Cardiac muscle cell (in vitro differentiated cells and primary cell): Measurements from ENCODE around the gene SPDYE16. TPM values are rescaled to one million over a fixed set of nuclear protein-coding genes. Genes with fewer than 3 reads are reported as not detected.
"Not testable (repeated sequence)": the region's sequence is repeated elsewhere in the genome, so short reads cannot be mapped to it uniquely, and the experiment has no call there.

Source experiments
- DNase-seq, 2 donors: peaks; one replicate each; pipeline versions ENCODE4 v3.0.0 to v3.0.0-alpha.2; 2010 to 2017; ENCODE audit warnings: low read depth in 1 of 2, low spot score in 1 of 2
- H3K27ac ChIP-seq: fragments of 200-600 bp; sonication (generic); 2 replicates; pipeline ENCODE4 v1.5.1; 2016
- H3K27me3 ChIP-seq: fragments of 200-600 bp; sonication (generic); 2 replicates; pipeline ENCODE4 v1.6.0; 2016; ENCODE audit warnings: control low read depth
- H3K36me3 ChIP-seq: fragments of 200-600 bp; sonication (generic); 2 replicates; pipeline ENCODE4 v1.5.1; 2016; ENCODE audit warnings: control low read depth
- H3K4me1 ChIP-seq: fragments of 200-600 bp; sonication (generic); 2 replicates; pipeline ENCODE4 v1.8.1; 2017; ENCODE audit warnings: low read depth, mild to moderate bottlenecking, mixed run types
- H3K4me3 ChIP-seq: fragments of 200-600 bp; sonication (generic); 2 replicates; pipeline ENCODE4 v1.5.1; 2016; ENCODE audit warnings: mild to moderate bottlenecking
- H3K9me3 ChIP-seq: fragments of 200-600 bp; sonication (generic); 2 replicates; pipeline ENCODE4 v1.5.1; 2017; ENCODE audit warnings: low read depth, mild to moderate bottlenecking, control low read depth
- polyA plus RNA-seq: library from polyadenylated mRNA; unstranded; fragments of >200 nt; fragmentation: Nextera tagmentation; extraction: Ambion mirVana; gene quantifications from 2 replicates; pipeline ENCODE4 v1.2.1, GENCODE V29; 2016
- total RNA-seq: library from RNA; depleted of rRNA; stranded (reverse); fragments of >200 nt; gene quantifications from 2 replicates; pipeline ENCODE4 v1.2.3, GENCODE V29; 2016
- TF ChIP-seq, protein P1 (sequence below): IDR thresholded peaks from 2 replicates; pipeline ENCODE4 v1.5.1; 2012; ENCODE audit warnings: low read depth, mild to moderate bottlenecking, low read length

The SPDYE16 gene
- total and polyA plus RNA-seq, 2 experiments from 2014 or later: 0.81 to 1.1 TPM

DNA sequence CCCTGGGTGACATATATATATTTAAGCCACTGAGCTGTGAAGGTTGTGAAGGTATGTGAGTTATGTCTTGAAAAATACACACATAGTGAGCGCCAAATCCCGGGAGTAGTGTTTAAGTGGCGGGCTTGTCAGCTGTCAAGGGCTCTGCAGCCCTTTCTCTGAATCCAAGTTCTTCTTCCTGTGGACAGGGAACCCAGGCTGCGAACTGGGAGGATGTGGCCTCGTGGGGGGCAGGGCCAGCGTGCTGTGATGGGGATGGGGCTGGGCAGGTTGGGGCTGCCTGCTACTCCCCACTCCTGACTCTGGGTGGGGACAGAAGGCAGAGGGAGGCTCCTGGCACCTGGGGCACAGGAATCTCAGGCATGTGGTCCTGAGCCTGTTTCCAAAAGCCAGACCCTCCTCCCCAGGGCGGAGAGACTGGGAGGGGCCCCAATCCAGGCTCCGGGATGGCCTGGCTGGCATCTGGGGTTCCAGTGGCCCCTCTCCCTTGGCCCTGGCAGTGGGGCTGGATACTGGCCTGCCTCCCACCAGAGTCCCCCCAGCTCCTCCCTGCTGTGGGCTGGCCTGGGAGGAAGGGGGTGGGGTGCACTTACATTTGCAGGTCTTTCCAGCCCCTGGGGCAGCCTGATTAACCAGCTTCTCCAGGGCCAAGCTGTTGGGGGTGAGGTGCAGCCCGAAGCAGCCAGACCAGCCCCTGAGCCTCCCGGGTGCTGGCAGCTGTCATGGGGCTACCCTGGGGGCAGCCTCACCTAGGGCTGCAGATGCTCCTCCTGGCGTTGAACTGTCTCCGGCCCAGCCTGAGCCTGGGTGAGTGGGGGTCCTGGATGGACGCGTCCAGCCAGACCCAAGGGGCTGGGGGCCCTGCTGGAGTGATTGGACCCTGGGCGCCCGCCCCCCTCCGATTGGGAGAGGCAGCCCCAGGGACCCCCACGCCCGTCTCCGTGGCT is 32.9 kb downstream of the SPDYE16 start, which contains the start of gene UPK3B:
UPK3B (plus strand) TSS at position 622 of the 947 bp plus-strand sequence; CDS start at position 723, 101 bp downstream.
- H3K27me3 ChIP-seq: no peaks in the 10 kb centered on the region
- TF ChIP-seq, protein P1, sequence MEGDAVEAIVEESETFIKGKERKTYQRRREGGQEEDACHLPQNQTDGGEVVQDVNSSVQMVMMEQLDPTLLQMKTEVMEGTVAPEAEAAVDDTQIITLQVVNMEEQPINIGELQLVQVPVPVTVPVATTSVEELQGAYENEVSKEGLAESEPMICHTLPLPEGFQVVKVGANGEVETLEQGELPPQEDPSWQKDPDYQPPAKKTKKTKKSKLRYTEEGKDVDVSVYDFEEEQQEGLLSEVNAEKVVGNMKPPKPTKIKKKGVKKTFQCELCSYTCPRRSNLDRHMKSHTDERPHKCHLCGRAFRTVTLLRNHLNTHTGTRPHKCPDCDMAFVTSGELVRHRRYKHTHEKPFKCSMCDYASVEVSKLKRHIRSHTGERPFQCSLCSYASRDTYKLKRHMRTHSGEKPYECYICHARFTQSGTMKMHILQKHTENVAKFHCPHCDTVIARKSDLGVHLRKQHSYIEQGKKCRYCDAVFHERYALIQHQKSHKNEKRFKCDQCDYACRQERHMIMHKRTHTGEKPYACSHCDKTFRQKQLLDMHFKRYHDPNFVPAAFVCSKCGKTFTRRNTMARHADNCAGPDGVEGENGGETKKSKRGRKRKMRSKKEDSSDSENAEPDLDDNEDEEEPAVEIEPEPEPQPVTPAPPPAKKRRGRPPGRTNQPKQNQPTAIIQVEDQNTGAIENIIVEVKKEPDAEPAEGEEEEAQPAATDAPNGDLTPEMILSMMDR: no peak
- peak within 1 kb of the TSS; percentile 54 for H3K27ac ChIP-seq
- H3K4me1 ChIP-seq: peaks cover 3% of the 10 kb centered on the region
- no peaks in the 10 kb centered on the region for H3K36me3 ChIP-seq
- no peaks in the 10 kb centered on the region for H3K9me3 ChIP-seq
- H3K4me3 ChIP-seq: no peak within 1 kb of the TSS
- DNase-seq: peak; percentile 7 to 34

DNA sequence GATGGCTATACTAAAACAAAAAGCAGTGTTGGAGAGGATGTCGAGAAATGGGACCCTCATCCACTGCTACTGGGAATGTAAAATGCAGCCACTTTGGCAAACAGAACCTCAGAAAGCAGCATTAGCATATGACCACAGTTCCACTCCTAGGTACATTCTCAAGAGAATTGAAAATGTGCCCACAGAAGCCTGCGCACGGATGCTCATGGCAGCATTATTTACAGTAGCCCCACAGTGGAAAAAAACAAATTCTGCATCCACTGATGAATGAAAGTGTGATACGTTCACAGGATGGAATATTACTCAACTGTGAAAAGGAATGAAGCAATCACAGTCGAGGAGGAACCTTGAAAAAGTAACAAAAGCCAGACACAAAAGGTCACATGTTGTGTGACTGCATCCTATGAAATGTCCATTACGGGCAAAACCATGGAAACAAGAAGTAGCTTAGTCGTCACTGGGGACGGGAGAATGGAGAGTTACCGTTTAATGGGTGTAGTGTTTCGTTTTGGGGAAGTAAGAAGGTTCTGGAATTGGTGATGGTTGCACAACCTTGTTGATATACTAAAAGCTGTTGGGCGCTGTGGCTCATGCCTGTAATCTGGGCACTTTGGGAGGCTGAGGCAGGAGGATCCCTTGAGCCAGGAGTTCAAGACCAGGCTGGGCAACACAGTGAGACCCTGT is 35.2 kb downstream of the SPDYE16 start:
- no peak for DNase-seq
- Histone ChIP-seq H3K4me3 (no peak overlapping the region), H3K4me1 (peaks cover 3% of the 10 kb centered on the region), H3K27me3 (no peaks in the 10 kb centered on the region), H3K9me3 (no peaks in the 10 kb centered on the region), H3K27ac (no peak overlapping the region), H3K36me3 (no peaks in the 10 kb centered on the region)
- TF ChIP-seq, protein P1: no peak

DNA sequence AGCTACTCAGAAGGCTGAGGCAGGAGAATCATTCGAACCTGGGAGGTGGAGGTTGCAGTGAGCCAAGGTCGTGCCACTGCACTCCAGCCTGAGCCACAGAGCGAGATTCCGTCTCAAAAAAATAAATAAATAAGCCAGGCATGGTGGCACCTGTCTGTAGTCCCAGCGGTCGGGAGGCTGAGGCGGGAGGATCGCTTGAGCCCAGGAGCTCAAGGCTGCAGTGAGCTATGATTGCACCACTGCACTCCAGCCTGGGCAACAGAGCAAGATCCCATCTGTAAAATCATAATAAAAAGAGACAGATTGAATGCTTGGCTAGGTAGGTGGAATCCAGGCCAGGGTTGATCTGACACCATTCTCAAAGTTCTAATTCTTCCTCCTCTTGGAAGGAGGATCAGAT is 36.5 kb downstream of the SPDYE16 start:
- not testable (repeated sequence) for H3K27me3 ChIP-seq, H3K9me3 ChIP-seq, H3K27ac ChIP-seq, DNase-seq, H3K4me1 ChIP-seq, H3K4me3 ChIP-seq, H3K36me3 ChIP-seq

DNA sequence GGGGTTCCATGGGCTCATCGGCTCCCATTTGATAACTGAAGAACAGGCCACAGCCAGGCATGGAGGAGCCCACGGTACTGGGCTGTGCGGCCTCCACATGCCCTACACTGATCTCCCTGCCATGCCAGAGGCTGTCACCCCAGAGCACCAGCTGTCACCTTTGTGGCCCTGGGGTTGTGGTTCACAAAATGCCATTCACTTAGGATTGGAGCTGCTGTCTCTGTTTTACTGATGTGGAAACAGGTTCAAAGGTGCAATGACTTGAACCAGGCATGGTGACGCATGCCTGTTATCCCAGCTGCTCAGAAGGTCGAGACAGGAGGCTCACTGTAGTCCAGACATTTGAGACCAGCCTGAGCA is 37.0 kb downstream of the SPDYE16 start:
- TF ChIP-seq, protein P1: no peak
- Histone ChIP-seq H3K4me1 (peaks cover 3% of the 10 kb centered on the region), H3K27ac (no peak overlapping the region), H3K36me3 (no peaks in the 10 kb centered on the region), H3K9me3 (no peaks in the 10 kb centered on the region), H3K27me3 (no peaks in the 10 kb centered on the region), H3K4me3 (no peak overlapping the region)
- DNase-seq: no peak

DNA sequence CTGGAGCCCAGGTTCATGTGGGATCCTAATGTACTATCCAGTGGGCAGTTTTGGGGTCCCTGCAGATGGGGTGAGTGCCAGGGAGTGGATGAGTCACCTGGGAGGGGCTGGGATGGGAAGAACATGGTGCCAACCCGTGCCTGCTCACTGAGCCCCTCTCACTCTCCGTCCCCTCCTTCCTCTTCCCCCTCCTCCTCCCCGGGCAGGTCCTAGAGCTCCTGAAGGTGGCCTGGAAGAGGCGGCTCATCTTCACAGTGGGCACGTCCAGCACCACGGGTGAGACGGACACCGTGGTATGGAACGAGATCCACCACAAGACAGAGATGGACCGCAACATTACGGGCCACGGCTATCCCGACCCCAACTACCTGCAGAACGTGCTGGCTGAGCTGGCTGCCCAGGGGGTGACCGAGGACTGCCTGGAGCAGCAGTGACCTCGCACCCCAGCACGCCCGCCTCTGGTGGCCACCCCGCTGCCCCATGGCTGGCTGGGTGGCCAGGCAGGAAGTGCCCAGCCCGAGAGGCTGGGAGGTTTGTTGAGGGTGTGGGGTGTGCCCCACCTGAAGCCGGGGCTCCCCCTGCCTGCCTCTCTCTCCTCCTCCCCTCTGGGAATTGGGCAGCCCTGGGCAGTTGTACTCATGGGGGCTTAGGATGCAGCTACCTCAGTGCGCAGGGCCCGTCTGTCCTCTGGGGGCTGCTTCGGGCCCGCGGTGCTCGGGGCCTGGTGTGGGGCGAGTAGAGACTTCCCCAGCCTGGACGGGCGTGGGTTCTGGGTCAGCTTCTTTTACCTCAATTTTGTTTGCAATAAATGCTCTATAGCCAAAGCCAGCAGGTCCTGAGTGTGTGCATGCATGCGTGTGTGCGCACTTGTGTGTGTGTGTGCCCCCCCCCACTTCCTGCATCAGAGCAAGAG is 37.7 kb downstream of the SPDYE16 start:
- peaks cover 3% of the 10 kb centered on the region for H3K4me1 ChIP-seq
- TF ChIP-seq, protein P1: no peak
- no peaks in the 10 kb centered on the region for H3K36me3 ChIP-seq
- no peak overlapping the region for H3K27ac ChIP-seq
- H3K9me3 ChIP-seq: no peaks in the 10 kb centered on the region
- no peaks in the 10 kb centered on the region for H3K27me3 ChIP-seq
- H3K4me3 ChIP-seq: no peak overlapping the region
- DNase-seq: no peak

DNA sequence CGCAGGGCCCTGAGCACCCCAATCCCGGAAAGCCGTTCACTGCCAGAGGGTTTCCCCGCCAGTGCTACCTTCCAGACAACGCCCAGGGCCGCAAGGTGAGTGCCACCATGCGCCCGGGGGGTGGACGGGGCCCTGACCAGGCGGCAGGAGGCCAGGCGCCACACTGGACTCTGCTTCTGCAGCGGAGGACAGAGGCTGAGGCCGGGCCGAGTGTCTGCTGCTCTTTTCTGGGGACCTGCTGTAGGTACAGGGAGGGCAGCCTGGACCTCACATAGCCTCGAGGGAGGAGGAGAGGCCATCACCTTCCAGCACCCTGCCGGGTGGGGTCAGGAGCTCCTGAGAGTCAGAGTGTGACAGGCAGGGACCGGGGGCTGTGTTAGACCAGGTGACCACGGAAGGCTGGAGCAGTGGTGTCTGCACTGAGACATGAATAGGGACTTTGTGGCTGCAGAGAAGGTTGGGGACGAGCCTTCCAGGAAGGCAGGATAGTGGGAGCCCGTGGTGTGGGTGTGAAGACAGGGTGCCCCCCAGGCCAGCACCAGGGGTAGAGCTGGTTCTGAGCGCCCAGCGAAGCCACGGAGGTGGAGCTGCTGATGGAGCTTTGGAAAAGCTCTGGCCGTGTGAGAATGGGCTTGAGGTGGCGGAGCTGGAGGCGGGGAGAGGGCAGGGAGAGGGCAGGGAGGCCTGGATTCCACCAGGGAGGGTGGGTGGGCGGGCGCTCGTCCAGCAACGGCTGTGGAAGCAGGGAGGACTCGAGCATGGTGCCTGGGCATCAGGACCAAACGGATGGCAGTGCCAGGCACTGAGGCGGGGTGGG is 38.5 kb downstream of the SPDYE16 start:
- not testable (repeated sequence) for H3K4me3 ChIP-seq, H3K36me3 ChIP-seq, H3K27ac ChIP-seq, DNase-seq, H3K9me3 ChIP-seq, H3K4me1 ChIP-seq, H3K27me3 ChIP-seq

DNA sequence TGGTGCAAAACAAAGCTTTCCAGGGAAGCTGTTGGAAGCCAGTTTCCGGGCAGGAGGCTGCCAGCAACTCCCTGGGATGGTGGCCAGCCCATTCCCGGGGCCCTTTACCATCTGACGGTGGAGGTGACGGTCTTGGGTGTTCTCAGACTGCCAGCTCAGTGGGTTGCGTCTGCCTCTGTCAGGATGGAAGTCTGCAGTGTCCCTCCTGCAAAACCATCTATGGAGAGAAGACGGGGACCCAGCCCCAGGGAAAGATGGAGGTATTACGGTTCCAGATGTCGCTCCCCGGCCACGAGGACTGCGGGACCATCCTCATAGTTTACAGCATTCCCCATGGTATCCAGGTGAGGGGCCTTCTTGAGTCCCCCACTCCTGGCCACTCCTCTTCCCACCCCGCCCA is 39.9 kb downstream of the SPDYE16 start:
- not testable (repeated sequence) for H3K4me3 ChIP-seq, H3K9me3 ChIP-seq, H3K27ac ChIP-seq, H3K4me1 ChIP-seq, DNase-seq, H3K27me3 ChIP-seq, H3K36me3 ChIP-seq

DNA sequence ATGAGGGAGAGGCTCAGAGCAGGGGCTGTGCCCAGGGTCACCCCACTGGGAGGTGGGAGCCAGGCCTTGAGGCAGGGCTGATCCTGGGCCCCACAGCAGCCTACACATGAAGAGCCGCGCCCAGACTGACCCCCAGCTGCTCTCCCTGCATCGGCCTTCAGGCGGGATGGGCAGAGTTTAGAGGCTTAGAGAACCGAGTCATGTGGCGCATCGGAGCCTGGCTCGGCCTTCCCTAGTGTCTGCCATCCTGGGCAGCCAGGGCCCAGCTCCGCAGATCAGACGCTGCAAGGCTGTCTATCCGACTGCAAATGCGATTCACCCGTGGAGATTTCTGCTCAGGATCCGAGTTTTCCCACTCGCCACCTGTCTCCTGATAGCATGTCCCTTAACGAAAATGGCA is 40.3 kb downstream of the SPDYE16 start:
- H3K9me3 ChIP-seq, H3K27ac ChIP-seq, DNase-seq, H3K36me3 ChIP-seq, H3K27me3 ChIP-seq, H3K4me3 ChIP-seq, H3K4me1 ChIP-seq: not testable (repeated sequence)
